HL-60 (cell line): ENCODE data around the gene DTNBP1.
A peak's percentile ranks its signal among the peaks of the same experiment; 100 is the strongest.

Experiments used
- DNase-seq, 2 experiments: peaks; one replicate each; pipeline ENCODE4 v3.0.0-alpha.2; 2010 to 2020; ENCODE audit warnings: low read depth in 1 of 2, low spot score in 1 of 2
- H3K27ac ChIP-seq: fragments of 250-450 bp; sonication (Bioruptor Pico); replicated peaks from 2 replicates; pipeline ENCODE4 v1.5.1; 2020; ENCODE audit warnings: mild to moderate bottlenecking, moderate library complexity
- H3K27me3 ChIP-seq: fragments of 250-450 bp; sonication (Bioruptor Pico); 2 replicates; pipeline ENCODE4 v1.5.1; 2021; ENCODE audit warnings: mild to moderate bottlenecking, moderate library complexity; ENCODE audit not compliant: insufficient read depth, poor library complexity, severe bottlenecking
- H3K4me3 ChIP-seq: replicated peaks from 2 replicates; pipeline ENCODE4 v1.5.1; 2011; ENCODE audit warnings: mild to moderate bottlenecking, control low read depth, low read length; ENCODE audit not compliant: insufficient read depth
- GABPA ChIP-seq: IDR thresholded peaks from 2 replicates; pipeline ENCODE4 v1.6.1; 2012; ENCODE audit warnings: low read depth
- POLR2AphosphoS5 ChIP-seq: IDR thresholded peaks from 2 replicates; pipeline ENCODE4 v1.6.1; 2012; ENCODE audit warnings: low read depth
- SPI1 ChIP-seq: IDR thresholded peaks from 2 replicates; pipeline ENCODE4 v1.6.1; 2012; ENCODE audit warnings: low read depth, mild to moderate bottlenecking, borderline replicate concordance
- TF ChIP-seq, protein P1 (sequence below): IDR thresholded peaks from one replicate; pipeline ENCODE4 v1.5.1; 2011; ENCODE audit warnings: low read length, control low read depth, inconsistent platforms; ENCODE audit not compliant: insufficient read depth
- TF ChIP-seq, protein P2 (sequence below): IDR thresholded peaks from 2 replicates; pipeline ENCODE4 v1.6.1; 2012; ENCODE audit warnings: low read depth; ENCODE audit not compliant: insufficient replicate concordance

DTNBP1 gene

DNA sequence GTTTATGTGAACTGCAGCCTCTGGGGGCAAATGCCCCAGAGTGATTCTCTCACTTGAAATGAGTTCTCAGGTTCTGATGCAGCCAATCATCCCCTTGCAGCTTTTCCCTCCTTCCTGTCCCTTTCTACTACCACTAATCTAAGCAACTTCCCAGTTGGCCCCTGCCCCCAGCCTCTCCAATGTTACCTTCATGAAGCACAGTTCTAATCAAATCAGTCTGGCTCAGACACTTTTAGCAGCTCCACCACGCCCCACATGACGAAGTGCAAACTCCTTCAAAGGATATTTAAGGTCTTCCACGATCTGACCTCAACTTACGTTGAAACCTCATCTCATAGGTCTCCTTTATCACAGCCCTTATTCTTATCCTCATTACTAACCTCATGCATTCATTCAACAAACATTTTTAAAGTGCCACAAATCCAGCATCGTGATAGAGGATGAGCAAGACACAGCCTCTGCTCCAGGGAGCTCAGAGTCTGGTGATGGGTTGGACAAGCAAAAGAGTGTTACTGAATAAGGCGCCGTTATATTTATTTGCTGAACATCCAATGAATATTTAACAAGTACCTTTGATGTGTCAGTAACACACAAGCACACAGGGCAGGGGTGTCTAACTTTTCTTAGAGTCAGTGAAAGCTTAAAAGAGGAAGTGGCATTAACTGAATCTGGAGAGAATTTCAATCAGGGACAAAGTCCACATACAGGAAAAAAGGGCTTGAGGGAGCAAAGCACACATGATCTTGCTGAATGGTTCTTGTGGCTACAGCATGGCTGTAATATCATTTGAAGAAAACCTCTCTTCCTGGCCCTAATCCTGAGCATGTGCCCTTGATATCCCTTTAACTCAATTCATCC lies 20.4 kb upstream of the DTNBP1 start:
- TF ChIP-seq SPI1, result peak; percentile 98
- TF ChIP-seq, protein P1, sequence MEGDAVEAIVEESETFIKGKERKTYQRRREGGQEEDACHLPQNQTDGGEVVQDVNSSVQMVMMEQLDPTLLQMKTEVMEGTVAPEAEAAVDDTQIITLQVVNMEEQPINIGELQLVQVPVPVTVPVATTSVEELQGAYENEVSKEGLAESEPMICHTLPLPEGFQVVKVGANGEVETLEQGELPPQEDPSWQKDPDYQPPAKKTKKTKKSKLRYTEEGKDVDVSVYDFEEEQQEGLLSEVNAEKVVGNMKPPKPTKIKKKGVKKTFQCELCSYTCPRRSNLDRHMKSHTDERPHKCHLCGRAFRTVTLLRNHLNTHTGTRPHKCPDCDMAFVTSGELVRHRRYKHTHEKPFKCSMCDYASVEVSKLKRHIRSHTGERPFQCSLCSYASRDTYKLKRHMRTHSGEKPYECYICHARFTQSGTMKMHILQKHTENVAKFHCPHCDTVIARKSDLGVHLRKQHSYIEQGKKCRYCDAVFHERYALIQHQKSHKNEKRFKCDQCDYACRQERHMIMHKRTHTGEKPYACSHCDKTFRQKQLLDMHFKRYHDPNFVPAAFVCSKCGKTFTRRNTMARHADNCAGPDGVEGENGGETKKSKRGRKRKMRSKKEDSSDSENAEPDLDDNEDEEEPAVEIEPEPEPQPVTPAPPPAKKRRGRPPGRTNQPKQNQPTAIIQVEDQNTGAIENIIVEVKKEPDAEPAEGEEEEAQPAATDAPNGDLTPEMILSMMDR, result no peak
- DNase-seq, result peak in 1 of 2 experiments; percentile 15
- H3K4me3 ChIP-seq, result no peak overlapping the region
- H3K27me3 ChIP-seq, result no peaks in the 10 kb centered on the region
- H3K27ac ChIP-seq, result no peak overlapping the region

DNA sequence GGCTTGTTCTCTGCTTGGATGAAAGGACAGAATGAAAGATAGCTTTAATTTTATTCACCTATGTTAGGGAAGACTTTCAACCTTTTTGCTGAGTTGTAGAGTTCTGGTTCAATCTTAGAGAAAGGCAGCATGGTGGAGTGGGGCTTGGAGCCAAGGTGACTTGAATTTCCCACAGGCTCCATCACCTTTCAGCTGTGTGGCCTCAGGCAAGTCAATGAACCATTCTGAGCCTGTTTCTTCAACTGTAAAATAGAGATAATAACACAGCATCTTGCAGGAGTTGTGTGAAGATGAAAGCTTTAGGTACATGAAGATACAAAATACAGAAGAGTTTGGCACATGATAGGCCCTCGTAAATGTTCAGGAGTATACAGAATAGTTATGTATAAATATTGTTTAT lies 19.1 kb upstream of the DTNBP1 start:
- no peaks in the 10 kb centered on the region for H3K27me3 ChIP-seq
- H3K27ac ChIP-seq, result no peak overlapping the region
- H3K4me3 ChIP-seq, result no peak overlapping the region
- DNase-seq, result no peak
- TF ChIP-seq POLR2AphosphoS5 (no peak), SPI1 (no peak), GABPA (no peak)
- TF ChIP-seq, protein P2, sequence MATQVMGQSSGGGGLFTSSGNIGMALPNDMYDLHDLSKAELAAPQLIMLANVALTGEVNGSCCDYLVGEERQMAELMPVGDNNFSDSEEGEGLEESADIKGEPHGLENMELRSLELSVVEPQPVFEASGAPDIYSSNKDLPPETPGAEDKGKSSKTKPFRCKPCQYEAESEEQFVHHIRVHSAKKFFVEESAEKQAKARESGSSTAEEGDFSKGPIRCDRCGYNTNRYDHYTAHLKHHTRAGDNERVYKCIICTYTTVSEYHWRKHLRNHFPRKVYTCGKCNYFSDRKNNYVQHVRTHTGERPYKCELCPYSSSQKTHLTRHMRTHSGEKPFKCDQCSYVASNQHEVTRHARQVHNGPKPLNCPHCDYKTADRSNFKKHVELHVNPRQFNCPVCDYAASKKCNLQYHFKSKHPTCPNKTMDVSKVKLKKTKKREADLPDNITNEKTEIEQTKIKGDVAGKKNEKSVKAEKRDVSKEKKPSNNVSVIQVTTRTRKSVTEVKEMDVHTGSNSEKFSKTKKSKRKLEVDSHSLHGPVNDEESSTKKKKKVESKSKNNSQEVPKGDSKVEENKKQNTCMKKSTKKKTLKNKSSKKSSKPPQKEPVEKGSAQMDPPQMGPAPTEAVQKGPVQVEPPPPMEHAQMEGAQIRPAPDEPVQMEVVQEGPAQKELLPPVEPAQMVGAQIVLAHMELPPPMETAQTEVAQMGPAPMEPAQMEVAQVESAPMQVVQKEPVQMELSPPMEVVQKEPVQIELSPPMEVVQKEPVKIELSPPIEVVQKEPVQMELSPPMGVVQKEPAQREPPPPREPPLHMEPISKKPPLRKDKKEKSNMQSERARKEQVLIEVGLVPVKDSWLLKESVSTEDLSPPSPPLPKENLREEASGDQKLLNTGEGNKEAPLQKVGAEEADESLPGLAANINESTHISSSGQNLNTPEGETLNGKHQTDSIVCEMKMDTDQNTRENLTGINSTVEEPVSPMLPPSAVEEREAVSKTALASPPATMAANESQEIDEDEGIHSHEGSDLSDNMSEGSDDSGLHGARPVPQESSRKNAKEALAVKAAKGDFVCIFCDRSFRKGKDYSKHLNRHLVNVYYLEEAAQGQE, result no peak
- TF ChIP-seq, protein P1, result no peak

DNA sequence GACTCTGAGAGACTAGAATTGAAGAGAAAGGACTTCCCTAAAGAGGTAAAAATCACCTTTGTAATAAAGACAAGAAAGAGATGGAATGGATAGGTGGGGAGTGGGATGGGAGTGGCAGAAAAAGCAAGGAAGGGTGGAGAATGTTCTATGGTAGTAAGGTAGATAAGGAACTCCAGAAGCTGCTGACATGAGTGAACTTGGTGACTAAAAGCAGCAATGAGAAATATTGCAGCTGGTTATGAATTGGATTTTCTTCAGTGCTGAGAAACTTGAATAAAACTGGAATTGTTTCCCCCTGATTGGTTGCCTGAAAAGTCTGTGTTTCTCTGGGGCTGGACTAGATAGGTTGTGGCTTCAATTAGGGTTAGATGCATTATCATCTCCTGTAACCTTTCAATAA lies 15.7 kb upstream of the DTNBP1 start:
- TF ChIP-seq, protein P1, result no peak
- TF ChIP-seq POLR2AphosphoS5 (no peak), SPI1 (no peak), GABPA (no peak)
- TF ChIP-seq, protein P2, result no peak
- no peak for DNase-seq
- no peak overlapping the region for H3K27ac ChIP-seq
- H3K27me3 ChIP-seq, result no peaks in the 10 kb centered on the region
- no peak overlapping the region for H3K4me3 ChIP-seq
